Stimulated activated CD4-positive, alpha-beta T cell treated with anti-CD3 and anti-CD28 coated beads, Interleukin-4, amount 100 ng/mL, for 48 hours (primary cell): ENCODE measurements around the gene NAV3.
"Not testable (repeated sequence)": the region's sequence is repeated elsewhere in the genome, so short reads cannot be mapped to it uniquely, and the experiment has no call there.

Source experiments
- DNase-seq, 2 donors: peaks; one replicate each; pipeline ENCODE4 v3.0.0-alpha.2; 2020; ENCODE audit warnings: low read depth in 2 of 2

NAV3 gene

DNA sequence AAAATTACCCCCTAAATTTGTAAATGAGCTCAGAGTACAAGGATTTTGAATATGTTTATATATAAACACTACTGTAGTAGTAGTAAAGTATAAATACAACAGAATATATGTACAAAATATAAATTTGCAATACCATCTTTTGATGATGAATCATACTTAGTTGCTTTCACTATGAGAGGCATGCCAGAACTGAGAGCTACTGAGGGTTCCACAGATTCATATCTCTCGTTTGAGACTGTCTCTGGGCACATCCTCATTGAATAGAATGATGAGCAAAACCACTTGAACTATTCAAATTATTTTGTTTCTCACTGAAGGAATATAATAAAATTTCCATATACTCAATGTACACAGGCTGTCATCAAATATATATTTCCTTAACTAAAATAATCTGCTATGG is 417.6 kb downstream of the NAV3 start:
- no peak for DNase-seq

- no peak for DNase-seq
Measured at GRCh38 chr12:78249578-78249977, 418.9 kb downstream of the NAV3 start.

- not testable (repeated sequence) for DNase-seq
Measured at GRCh38 chr12:78257662-78258061, 427.0 kb downstream of the NAV3 start.

DNA sequence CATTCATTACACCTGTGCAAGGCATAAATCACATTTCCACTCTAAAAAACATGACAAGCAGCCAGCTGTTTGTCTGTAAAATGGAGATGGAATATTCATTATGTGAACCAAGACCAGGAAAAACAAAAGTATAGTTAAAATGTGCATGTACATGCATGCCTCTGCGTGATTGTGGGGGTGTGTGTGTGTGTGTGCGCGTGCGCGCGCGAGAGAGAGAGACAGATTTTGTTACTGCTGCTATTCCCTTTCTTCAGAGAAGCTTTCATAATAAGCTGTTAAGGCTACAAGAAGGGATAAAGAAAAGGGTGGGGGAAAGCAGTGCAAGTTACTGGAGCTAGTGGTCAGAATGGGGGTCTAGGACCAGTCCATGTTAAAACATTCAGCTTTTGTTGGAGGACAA is 430.3 kb downstream of the NAV3 start:
- DNase-seq: no peak

GRCh38 chr12:78261901-78262300 is 431.2 kb downstream of the NAV3 start:
- DNase-seq: no peak
